Osteoblast (primary cell): Measurements from ENCODE around the gene EPB41L5. TPM values are rescaled to one million over a fixed set of nuclear protein-coding genes. Genes with fewer than 3 reads are reported as not detected.

ENCODE experiments used
- DNase-seq: peaks from one replicate; pipeline ENCODE4 v3.0.0; 2011; ENCODE audit warnings: low spot score, mixed read lengths; ENCODE audit not compliant: insufficient read length; ENCODE audit errors: missing footprints
- H2AFZ ChIP-seq: 2 replicates; pipeline ENCODE4 v1.6.0; 2011; ENCODE audit warnings: mild to moderate bottlenecking, low read length
- H3K27ac ChIP-seq: 2 replicates; pipeline ENCODE4 v1.5.1; 2011; ENCODE audit warnings: mild to moderate bottlenecking, low read depth, low read length, moderate library complexity
- H3K27me3 ChIP-seq: 2 replicates; pipeline ENCODE4 v1.6.0; 2012; ENCODE audit warnings: mild to moderate bottlenecking, control low read depth, inconsistent platforms, low read length, moderate library complexity; ENCODE audit not compliant: insufficient read depth
- H3K36me3 ChIP-seq: 2 replicates; pipeline ENCODE4 v1.5.1; 2011; ENCODE audit warnings: mild to moderate bottlenecking, low read length, control low read depth, moderate library complexity; ENCODE audit not compliant: insufficient read depth
- H3K4me1 ChIP-seq: 2 replicates; pipeline ENCODE4 v1.5.1; 2011; ENCODE audit warnings: mild to moderate bottlenecking, low read length, control low read depth, moderate library complexity; ENCODE audit not compliant: insufficient read depth
- H3K4me2 ChIP-seq: 2 replicates; pipeline ENCODE4 v1.6.0; 2011; ENCODE audit warnings: mild to moderate bottlenecking, low read length; ENCODE audit not compliant: insufficient read depth
- H3K4me3 ChIP-seq: fragments of 200-600 bp; sonication (generic); 3 replicates; pipeline ENCODE4 v1.5.1; 2012; ENCODE audit warnings: mild to moderate bottlenecking, low read length, inconsistent platforms; ENCODE audit not compliant: insufficient read depth
- H3K79me2 ChIP-seq: 2 replicates; pipeline ENCODE4 v1.6.0; 2012; ENCODE audit warnings: mild to moderate bottlenecking, low read length, control low read depth, inconsistent platforms; ENCODE audit not compliant: insufficient read depth
- H3K9me3 ChIP-seq: 2 replicates; pipeline ENCODE4 v1.5.1; 2011; ENCODE audit warnings: low read depth, low read length, control low read depth
- H4K20me1 ChIP-seq: 2 replicates; pipeline ENCODE4 v1.6.0; 2012; ENCODE audit warnings: mild to moderate bottlenecking, low read length, control low read depth; ENCODE audit not compliant: insufficient read depth
- CTCF ChIP-seq: IDR thresholded peaks from 2 replicates; pipeline ENCODE4 v1.5.1; 2011; ENCODE audit warnings: mild to moderate bottlenecking, low read depth, low read length, moderate library complexity; ENCODE audit errors: extremely low read depth
- total RNA-seq: library from RNA; depleted of rRNA; stranded (reverse); fragments of >200 nt; gene quantifications from 2 replicates; pipeline ENCODE4 v1.2.3, GENCODE V29; 2012

The EPB41L5 gene
- total RNA-seq, 1 donor: 9.4 TPM

GRCh38 chr2:120123090-120123489, 110.2 kb downstream of the EPB41L5 start:
- no peak for TF ChIP-seq CTCF
- Histone ChIP-seq H4K20me1 (no peaks in the 10 kb centered on the region), H3K4me1 (no peaks in the 10 kb centered on the region), H3K27me3 (no peaks in the 10 kb centered on the region), H3K4me3 (no peak overlapping the region), H3K9me3 (no peaks in the 10 kb centered on the region), H3K27ac (no peak overlapping the region), H2AFZ (no peak overlapping the region), H3K79me2 (no peaks in the 10 kb centered on the region), H3K36me3 (no peaks in the 10 kb centered on the region), H3K4me2 (no peak overlapping the region)
- no peak for DNase-seq

GRCh38 chr2:120125195-120125594, 112.3 kb downstream of the EPB41L5 start:
- Histone ChIP-seq H4K20me1 (no peaks in the 10 kb centered on the region), H3K4me1 (no peaks in the 10 kb centered on the region), H2AFZ (no peak overlapping the region), H3K4me3 (no peak overlapping the region), H3K27me3 (no peaks in the 10 kb centered on the region), H3K36me3 (no peaks in the 10 kb centered on the region), H3K27ac (no peak overlapping the region), H3K9me3 (no peaks in the 10 kb centered on the region), H3K4me2 (no peak overlapping the region), H3K79me2 (no peaks in the 10 kb centered on the region)
- no peak for TF ChIP-seq CTCF
- DNase-seq: no peak

- Histone ChIP-seq H3K36me3 (no peaks in the 10 kb centered on the region), H2AFZ (no peak overlapping the region), H3K79me2 (no peaks in the 10 kb centered on the region), H3K4me1 (peaks cover 16% of the 10 kb centered on the region), H3K27ac (no peak overlapping the region), H4K20me1 (no peaks in the 10 kb centered on the region), H3K4me3 (no peak overlapping the region), H3K9me3 (no peaks in the 10 kb centered on the region), H3K27me3 (no peaks in the 10 kb centered on the region), H3K4me2 (no peak overlapping the region)
- no peak for TF ChIP-seq CTCF
- no peak for DNase-seq
These were observed 115.3 kb downstream of the EPB41L5 start for GRCh38 chr2:120128216-120128615.

- peak overlapping the region; percentile 67 for H3K4me2 ChIP-seq
- H3K4me1 ChIP-seq: peaks cover 32% of the 10 kb centered on the region
- H3K4me3 ChIP-seq: no peak overlapping the region
- no peaks in the 10 kb centered on the region for H4K20me1 ChIP-seq
- H3K27ac ChIP-seq: peak overlapping the region; percentile 52
- no peaks in the 10 kb centered on the region for H3K36me3 ChIP-seq
- H3K27me3 ChIP-seq: no peaks in the 10 kb centered on the region
- no peak overlapping the region for H2AFZ ChIP-seq
- no peaks in the 10 kb centered on the region for H3K9me3 ChIP-seq
- DNase-seq: peak; percentile 26
- no peaks in the 10 kb centered on the region for H3K79me2 ChIP-seq
- no peak for TF ChIP-seq CTCF
These were observed 119.3 kb downstream of the EPB41L5 start for GRCh38 chr2:120132190-120132589.
